Activated gamma-delta T cell treated with anti-CD3 and anti-CD28 coated beads, Interleukin-2, amount 50 U/mL, for 16 hours (primary cell): ENCODE results near the gene MYO3B.
"Not testable (repeated sequence)": the region's sequence is repeated elsewhere in the genome, so short reads cannot be mapped to it uniquely, and the experiment has no call there.

Experiments
- DNase-seq: peaks from one replicate; pipeline ENCODE4 v3.0.0-alpha.2; 2020; ENCODE audit warnings: low read depth

MYO3B gene

GRCh38 chr2:170432823-170433222, 254.9 kb downstream of the MYO3B start:
- no peak for DNase-seq

GRCh38 chr2:170433448-170433847, 255.5 kb downstream of the MYO3B start:
- no peak for DNase-seq

GRCh38 chr2:170434396-170434795, 256.4 kb downstream of the MYO3B start:
- not testable (repeated sequence) for DNase-seq

GRCh38 chr2:170434900-170435621, 257.1 kb downstream of the MYO3B start:
- DNase-seq, result no peak

GRCh38 chr2:170436077-170436943, 258.4 kb downstream of the MYO3B start:
- DNase-seq, result no peak

GRCh38 chr2:170446078-170446477, 268.1 kb downstream of the MYO3B start:
- DNase-seq, result no peak

GRCh38 chr2:170449034-170449433, 271.1 kb downstream of the MYO3B start:
- no peak for DNase-seq

GRCh38 chr2:170454471-170455372, 276.8 kb downstream of the MYO3B start:
- DNase-seq, result no peak

GRCh38 chr2:170455617-170456426, 277.9 kb downstream of the MYO3B start:
- DNase-seq, result no peak

- no peak for DNase-seq
Measured at GRCh38 chr2:170456914-170457313, 279.0 kb downstream of the MYO3B start.

GRCh38 chr2:170457742-170458141, 279.8 kb downstream of the MYO3B start:
- no peak for DNase-seq

GRCh38 chr2:170461889-170462288, 283.9 kb downstream of the MYO3B start:
- DNase-seq, result no peak

- no peak for DNase-seq
Measured at GRCh38 chr2:170462433-170463205, 284.7 kb downstream of the MYO3B start.

GRCh38 chr2:170463206-170463537, 285.2 kb downstream of the MYO3B start:
- DNase-seq, result no peak

- no peak for DNase-seq
Measured at GRCh38 chr2:170464268-170464667, 286.3 kb downstream of the MYO3B start.

GRCh38 chr2:170465241-170465640, 287.3 kb downstream of the MYO3B start:
- no peak for DNase-seq

GRCh38 chr2:170466632-170467031, 288.7 kb downstream of the MYO3B start:
- DNase-seq, result no peak

GRCh38 chr2:170467568-170468422, 289.8 kb downstream of the MYO3B start:
- no peak for DNase-seq

- DNase-seq, result no peak
Measured at GRCh38 chr2:170468557-170468956, 290.6 kb downstream of the MYO3B start.

- DNase-seq, result not testable (repeated sequence)
Measured at GRCh38 chr2:170472498-170472897, 294.6 kb downstream of the MYO3B start.
